Breast epithelium (tissue), 4 donors: ENCODE results near the gene PFN4. TPM values are rescaled to one million over a fixed set of nuclear protein-coding genes. Genes with fewer than 3 reads are reported as not detected.
"Not testable (repeated sequence)": the region's sequence is repeated elsewhere in the genome, so short reads cannot be mapped to it uniquely, and the experiment has no call there.

Experiments used
- DNase-seq, 2 donors: peaks; one replicate each; pipeline ENCODE4 v3.0.0-alpha.2; 2019; ENCODE audit warnings: low spot score in 2 of 2
- H3K27ac ChIP-seq, 2 donors: fragments of 200-600 bp; sonication (generic) in 1 of 2; one replicate each; pipeline ENCODE4 v1.5.1; 2016 to 2019; ENCODE audit warnings: mild to moderate bottlenecking in 1 of 2
- H3K27me3 ChIP-seq, 2 donors: fragments of 200-600 bp; sonication (generic) in 1 of 2; one replicate each; pipeline versions ENCODE4 v1.5.1 to v1.6.0; 2017 to 2019; ENCODE audit warnings: control low read depth in 1 of 2, mild to moderate bottlenecking in 1 of 2
- H3K36me3 ChIP-seq: fragments of 200-600 bp; one replicate; pipeline ENCODE4 v1.5.1; 2019
- H3K4me1 ChIP-seq, 2 donors: fragments of 200-600 bp; sonication (generic); one replicate each; pipeline ENCODE4 v1.5.1; 2016 to 2019; ENCODE audit warnings: control low read depth in 1 of 2
- H3K4me3 ChIP-seq, 3 donors: fragments of 200-600 bp; sonication (generic); 1 replicate in 2 of 3; 2 replicates in 1 of 3; pipeline ENCODE4 v1.5.1; 2016 to 2019; ENCODE audit warnings: mild to moderate bottlenecking in 3 of 3, moderate library complexity in 2 of 3
- H3K9me3 ChIP-seq, 2 donors: fragments of 200-600 bp; sonication (generic) in 1 of 2; one replicate each; pipeline ENCODE4 v1.5.1; 2016 to 2019; ENCODE audit warnings: control low read depth in 1 of 2
- CTCF ChIP-seq, 3 donors: fragments of 450-650 bp; IDR thresholded peaks; one replicate each; pipeline ENCODE4 v1.5.1; 2016 to 2017; ENCODE audit warnings: antibody characterized with exemption in 3 of 3, mild to moderate bottlenecking in 3 of 3, moderate library complexity in 3 of 3
- POLR2A ChIP-seq: fragments of 450-650 bp; IDR thresholded peaks from one replicate; pipeline ENCODE4 v1.6.1; 2016; ENCODE audit warnings: antibody characterized with exemption, mild to moderate bottlenecking, moderate library complexity
- POLR2AphosphoS5 ChIP-seq, 3 donors: sonication (generic); formaldehyde crosslinking; IDR thresholded peaks; one replicate each; pipeline ENCODE4 v1.6.1; 2017; ENCODE audit warnings: antibody characterized with exemption in 3 of 3
- intact Hi-C: fragments of 100-400 bp; cut with DNase I; formaldehyde crosslinking; loops from one replicate; pipeline ENCODE4 v1.15.1; 2023; ENCODE audit warnings: low total_unique reads
- total RNA-seq, 3 donors: library from RNA; depleted of rRNA; stranded (reverse); fragments of >200 nt; gene quantifications; one replicate each; pipeline ENCODE4 v1.1.0, GENCODE V29; 2016

Gene PFN4
- total RNA-seq, 3 donors from 2014 or later: 0.44 to 0.96 TPM; not detected in 1

- no peak overlapping the region for H3K27ac ChIP-seq
- H3K27me3 ChIP-seq: no peaks in the 10 kb centered on the region
- H3K4me1 ChIP-seq: no peaks in the 10 kb centered on the region
- no peaks in the 10 kb centered on the region for H3K9me3 ChIP-seq
- H3K4me3 ChIP-seq: no peak overlapping the region
- no peak for TF ChIP-seq POLR2AphosphoS5 (IDR thresholded peaks at IDR 0.05)
- TF ChIP-seq CTCF (IDR thresholded peaks at IDR 0.05): no peak
- no peak for TF ChIP-seq POLR2A
- intact Hi-C loops: no loop called here
- no peak for DNase-seq
- no peaks in the 10 kb centered on the region for H3K36me3 ChIP-seq
Measured at GRCh38 chr2:24101992-24102391, 21.1 kb downstream of the PFN4 start.

DNA sequence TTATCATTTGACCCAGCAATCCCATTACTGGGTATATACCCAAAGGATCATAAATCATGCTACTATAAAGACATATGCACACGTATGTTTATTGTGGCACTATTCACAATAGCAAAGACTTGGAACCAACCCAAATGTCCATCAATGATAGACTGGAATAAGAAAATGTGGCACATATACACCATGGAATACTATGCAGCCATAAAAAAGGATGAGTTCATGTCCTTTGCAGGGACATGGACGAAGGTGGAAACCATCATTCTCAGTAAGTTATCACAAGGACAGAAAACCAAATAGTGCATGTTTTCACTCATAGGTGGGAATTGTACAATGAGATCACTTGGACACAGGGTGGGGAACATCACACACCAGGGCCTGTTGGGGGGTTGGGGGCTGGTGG lies 22.4 kb downstream of the PFN4 start:
- DNase-seq, intact Hi-C loops, H3K27ac ChIP-seq, H3K4me1 ChIP-seq, H3K36me3 ChIP-seq, H3K4me3 ChIP-seq, H3K27me3 ChIP-seq, H3K9me3 ChIP-seq: not testable (repeated sequence)

- intact Hi-C loops, H3K4me3 ChIP-seq, H3K4me1 ChIP-seq, H3K36me3 ChIP-seq, H3K27me3 ChIP-seq, H3K27ac ChIP-seq, DNase-seq, H3K9me3 ChIP-seq: not testable (repeated sequence)
Measured at GRCh38 chr2:24095171-24095677, 27.9 kb downstream of the PFN4 start.

GRCh38 chr2:24093270-24093669 lies 29.9 kb downstream of the PFN4 start:
- H3K36me3 ChIP-seq, H3K9me3 ChIP-seq, DNase-seq, H3K27ac ChIP-seq, H3K27me3 ChIP-seq, intact Hi-C loops, H3K4me1 ChIP-seq, H3K4me3 ChIP-seq: not testable (repeated sequence)

GRCh38 chr2:24088821-24089359 lies 34.2 kb downstream of the PFN4 start:
- DNase-seq: no peak
- intact Hi-C loops: no loop called here

GRCh38 chr2:24087032-24087431 lies 36.1 kb downstream of the PFN4 start:
- no peak for TF ChIP-seq POLR2A
- TF ChIP-seq CTCF (IDR thresholded peaks at IDR 0.05): no peak
- TF ChIP-seq POLR2AphosphoS5 (IDR thresholded peaks at IDR 0.05): no peak
- intact Hi-C loops: no loop called here

More at GRCh38 chr2:24088821-24089359, 34.2 kb downstream of the PFN4 start:
- no peak overlapping the region for H3K27ac ChIP-seq
- no peaks in the 10 kb centered on the region for H3K27me3 ChIP-seq
- no peaks in the 10 kb centered on the region for H3K9me3 ChIP-seq
- H3K4me1 ChIP-seq: no peaks in the 10 kb centered on the region
- H3K36me3 ChIP-seq: no peaks in the 10 kb centered on the region
- no peak overlapping the region for H3K4me3 ChIP-seq
- TF ChIP-seq POLR2A (no peak), CTCF (IDR thresholded peaks at IDR 0.05) (no peak), POLR2AphosphoS5 (IDR thresholded peaks at IDR 0.05) (no peak)

DNA sequence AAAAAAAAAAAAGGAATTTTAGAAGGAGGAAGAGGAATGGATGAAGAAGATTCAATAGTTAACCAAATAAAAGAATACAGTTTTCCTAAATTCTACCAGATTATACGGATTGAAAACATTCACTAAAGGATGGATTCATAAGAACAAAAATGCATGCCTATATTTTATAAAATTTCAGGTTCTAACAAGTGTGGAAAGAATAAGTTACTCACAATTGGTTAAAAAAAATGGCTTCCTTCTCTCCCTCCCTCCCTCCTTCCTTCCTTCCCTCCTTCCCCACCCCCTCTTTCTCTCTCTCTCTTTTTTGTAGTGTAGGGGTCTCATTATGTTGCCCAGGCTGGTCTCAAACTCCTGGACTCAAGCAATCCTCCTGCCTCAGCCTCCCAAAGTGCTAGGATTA lies 36.9 kb downstream of the PFN4 start:
- DNase-seq: no peak
- no peak for TF ChIP-seq CTCF (IDR thresholded peaks at IDR 0.05)
- TF ChIP-seq POLR2A: no peak
- no peak for TF ChIP-seq POLR2AphosphoS5 (IDR thresholded peaks at IDR 0.05)
- Histone ChIP-seq H3K4me1 (peaks cover 0 to 5% of the 10 kb centered on the region in 2 donors), H3K36me3 (no peaks in the 10 kb centered on the region), H3K4me3 (no peak overlapping the region), H3K27ac (no peak overlapping the region), H3K27me3 (no peaks in the 10 kb centered on the region), H3K9me3 (no peaks in the 10 kb centered on the region)
- intact Hi-C loops: no loop called here

More at GRCh38 chr2:24087032-24087431, 36.1 kb downstream of the PFN4 start:
- Histone ChIP-seq H3K9me3 (no peaks in the 10 kb centered on the region), H3K4me3 (no peak overlapping the region), H3K36me3 (no peaks in the 10 kb centered on the region), H3K4me1 (peaks cover 0 to 5% of the 10 kb centered on the region in 2 donors), H3K27me3 (no peaks in the 10 kb centered on the region), H3K27ac (no peak overlapping the region)
- DNase-seq: no peak
